SK-MEL-5 (cell line): ENCODE results near the gene ACAN. TPM values are rescaled to one million over a fixed set of nuclear protein-coding genes. Genes with fewer than 3 reads are reported as not detected.
"Not testable (repeated sequence)": the region's sequence is repeated elsewhere in the genome, so short reads cannot be mapped to it uniquely, and the experiment has no call there.

Source experiments
- DNase-seq: peaks from one replicate; pipeline ENCODE4 v3.0.0-alpha.2; 2016; ENCODE audit warnings: low read depth, low spot score
- in situ Hi-C: cut with HindIII; loops from 2 replicates; pipeline ENCODE4 v1.10.0; 2016; ENCODE audit warnings: low sequenced_read_pairs, high pct_unique_total_duplicates, low pct_unique_long_range_greater_than_20kb
- total RNA-seq: library from RNA; depleted of rRNA; stranded (reverse); fragments of >200 nt; shearing (Covaris generic); gene quantifications from 2 replicates; pipeline ENCODE4 v1.2.3, GENCODE V29; 2014; rRNA removed

Gene ACAN
- total RNA-seq, 1 experiment from 2014 or later: 1.6 TPM

GRCh38 chr15:88920892-88921435 lies 117.7 kb downstream of the ACAN start:
- DNase-seq, in situ Hi-C loops: not testable (repeated sequence)

Other genes starting within 250 kb of the ACAN start
- gene AEN, start 182.1 kb upstream of the ACAN start, total RNA-seq: 93.3 and 108 TPM in 2 replicates
- 121 and 125 TPM in 2 replicates for gene ISG20, start 164.4 kb upstream of the ACAN start, total RNA-seq
- 3.5 TPM in 2 replicates for gene HAPLN3, start 92.1 kb downstream of the ACAN start, total RNA-seq
- gene MFGE8, start 109.9 kb downstream of the ACAN start, total RNA-seq: 40.3 and 41.4 TPM in 2 replicates